NCI-H345 treated with DMSO at 0.1 percent for 48 hours (cell line): ENCODE measurements around the gene ARSB.
A peak's percentile ranks its signal among the peaks of the same experiment; 100 is the strongest.
"Not testable (repeated sequence)": the region's sequence is repeated elsewhere in the genome, so short reads cannot be mapped to it uniquely, and the experiment has no call there.

ENCODE experiments used
- DNase-seq: peaks from one replicate; lab custom pipeline; 2025; ENCODE audit not compliant: unreplicated experiment; lab: John Stamatoyannopoulos, UW

Gene ARSB

GRCh38 chr5:78907255-78907891 lies 77.7 kb downstream of the ARSB start:
- DNase-seq, result no peak

DNA sequence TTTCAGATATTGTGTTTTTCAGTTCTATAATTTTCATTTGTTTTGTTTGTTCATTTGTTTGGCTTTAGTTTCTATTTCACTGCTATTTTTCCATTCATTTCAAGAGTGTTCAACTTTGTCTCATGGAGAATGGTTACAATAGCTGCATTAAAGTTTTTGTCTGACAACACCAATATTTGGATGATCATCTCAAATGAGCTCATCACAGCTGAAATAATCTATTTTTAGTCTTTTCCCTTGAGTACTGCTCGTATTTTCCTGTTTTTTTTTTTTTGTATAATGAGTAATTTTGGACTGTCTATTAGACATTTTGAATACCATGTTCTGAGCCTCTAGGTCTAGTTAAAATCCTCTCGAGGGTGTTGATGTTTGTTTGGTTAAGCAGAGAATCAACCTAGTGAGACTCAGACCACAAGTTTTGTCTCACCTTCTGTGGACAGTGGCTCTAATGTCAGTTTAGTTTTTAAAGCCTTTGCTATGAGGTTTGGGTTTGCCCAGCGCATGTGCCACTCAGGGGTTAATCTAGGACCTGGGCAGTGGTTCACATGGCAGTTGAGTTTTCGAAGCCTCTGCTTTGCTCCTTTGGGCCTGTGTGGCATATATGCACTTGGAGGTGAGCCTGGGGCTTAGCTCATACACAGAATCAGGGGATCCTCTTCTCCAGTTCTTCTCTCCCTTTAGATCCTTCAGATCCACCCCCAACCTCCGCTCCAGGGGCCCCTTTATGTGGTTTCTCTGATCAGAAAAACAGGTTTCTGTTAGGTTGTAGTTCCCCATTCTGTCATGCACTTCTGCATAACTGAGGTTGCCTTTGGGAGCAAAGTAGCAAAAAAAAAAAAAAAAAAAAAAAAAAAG lies 79.8 kb downstream of the ARSB start:
- no peak for DNase-seq

GRCh38 chr5:78903861-78904260 lies 81.2 kb downstream of the ARSB start:
- DNase-seq, result no peak

DNA sequence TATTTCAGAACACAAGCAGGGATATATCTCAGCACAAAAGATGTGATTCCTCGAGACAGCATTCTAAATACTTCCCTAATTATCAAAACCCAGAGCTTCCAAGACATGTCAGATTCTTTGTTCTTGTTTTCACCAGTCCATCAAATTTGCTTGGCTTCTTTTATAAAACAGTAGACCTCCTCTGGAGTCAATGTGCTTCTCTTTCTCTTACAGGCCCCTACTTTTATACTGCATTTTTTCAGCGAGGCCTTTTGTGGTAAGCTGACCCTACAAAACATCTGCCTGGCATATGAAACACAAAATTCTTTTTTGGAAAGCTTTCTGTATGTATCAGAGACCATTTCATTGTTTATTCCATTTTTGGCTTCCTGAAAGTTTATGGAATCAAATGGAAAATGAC lies 81.8 kb downstream of the ARSB start:
- DNase-seq, result no peak

- peak; percentile 3 for DNase-seq
These were observed 85.2 kb downstream of the ARSB start for GRCh38 chr5:78899922-78900362.

- no peak for DNase-seq
These were observed 89.0 kb downstream of the ARSB start for GRCh38 chr5:78896132-78896531.

GRCh38 chr5:78895616-78896015 lies 89.5 kb downstream of the ARSB start:
- DNase-seq, result no peak

- no peak for DNase-seq
These were observed 91.0 kb downstream of the ARSB start for GRCh38 chr5:78893940-78894677.

DNA sequence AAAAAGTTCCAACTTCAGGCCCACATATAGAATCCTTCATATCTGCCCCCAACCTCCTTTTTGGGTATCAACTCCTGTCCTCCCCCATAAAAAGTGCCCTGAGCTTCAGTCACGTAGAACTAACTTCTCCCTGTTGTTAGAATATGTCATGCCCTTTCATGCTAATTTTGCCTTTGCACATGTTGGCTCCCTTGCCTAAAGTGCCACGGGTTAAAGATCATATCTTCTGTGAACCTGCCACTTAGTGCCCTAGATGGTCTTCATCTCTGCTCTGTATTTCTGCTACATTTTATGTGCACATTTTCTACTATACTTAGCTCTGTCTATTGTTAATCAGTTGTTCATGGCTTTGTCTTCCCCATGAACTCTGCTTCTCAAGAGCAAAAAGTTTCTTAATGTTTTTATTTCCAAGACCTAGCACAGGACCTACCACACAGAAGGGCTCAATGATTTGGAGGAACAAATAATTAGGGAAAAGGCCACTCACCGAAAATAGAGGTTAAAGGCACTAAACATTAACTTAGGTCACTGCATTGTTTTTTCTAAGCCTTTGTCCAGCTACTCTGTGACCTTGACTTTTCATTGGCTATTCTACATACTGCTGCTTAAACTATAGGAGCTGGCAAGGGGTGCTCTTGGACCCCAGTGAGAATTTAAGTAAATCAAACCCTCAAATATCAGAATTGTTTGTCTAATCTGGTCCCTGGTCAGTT lies 94.3 kb downstream of the ARSB start:
- no peak for DNase-seq

DNA sequence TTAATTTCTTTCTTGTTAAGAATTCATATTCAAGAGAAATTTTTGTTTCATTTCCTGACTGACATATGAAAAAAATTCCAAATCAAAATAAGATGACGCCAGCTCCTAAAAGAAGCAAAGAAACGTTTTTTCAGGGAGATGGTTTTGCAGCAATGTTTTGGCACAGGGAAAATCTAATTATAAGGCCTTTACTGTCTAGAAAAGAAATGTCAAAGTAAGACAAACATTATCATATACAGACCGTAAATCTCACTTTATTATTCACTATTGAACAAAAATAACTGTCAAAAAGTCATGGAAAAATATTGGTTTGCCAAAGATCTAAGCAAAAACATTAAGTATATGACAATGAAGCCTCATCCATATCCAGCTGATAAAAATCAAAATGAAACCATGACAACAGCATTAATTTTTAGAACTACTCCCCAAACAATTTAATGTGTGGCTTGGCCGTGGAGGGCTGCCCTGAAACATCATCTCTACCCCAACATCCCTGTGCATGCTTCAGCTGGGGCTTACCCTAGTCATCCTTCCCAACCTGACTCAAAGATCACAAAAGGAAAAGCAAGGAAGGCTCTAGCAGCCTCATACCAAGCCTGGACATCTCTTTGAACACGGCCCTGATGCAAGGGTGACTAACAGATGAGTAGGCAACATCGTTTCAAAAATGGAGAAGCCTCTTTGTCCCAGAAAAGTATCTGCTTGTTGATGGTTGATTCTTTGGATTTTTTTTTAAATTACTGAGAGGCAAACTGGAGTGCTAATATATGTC lies 95.6 kb downstream of the ARSB start:
- no peak for DNase-seq

DNA sequence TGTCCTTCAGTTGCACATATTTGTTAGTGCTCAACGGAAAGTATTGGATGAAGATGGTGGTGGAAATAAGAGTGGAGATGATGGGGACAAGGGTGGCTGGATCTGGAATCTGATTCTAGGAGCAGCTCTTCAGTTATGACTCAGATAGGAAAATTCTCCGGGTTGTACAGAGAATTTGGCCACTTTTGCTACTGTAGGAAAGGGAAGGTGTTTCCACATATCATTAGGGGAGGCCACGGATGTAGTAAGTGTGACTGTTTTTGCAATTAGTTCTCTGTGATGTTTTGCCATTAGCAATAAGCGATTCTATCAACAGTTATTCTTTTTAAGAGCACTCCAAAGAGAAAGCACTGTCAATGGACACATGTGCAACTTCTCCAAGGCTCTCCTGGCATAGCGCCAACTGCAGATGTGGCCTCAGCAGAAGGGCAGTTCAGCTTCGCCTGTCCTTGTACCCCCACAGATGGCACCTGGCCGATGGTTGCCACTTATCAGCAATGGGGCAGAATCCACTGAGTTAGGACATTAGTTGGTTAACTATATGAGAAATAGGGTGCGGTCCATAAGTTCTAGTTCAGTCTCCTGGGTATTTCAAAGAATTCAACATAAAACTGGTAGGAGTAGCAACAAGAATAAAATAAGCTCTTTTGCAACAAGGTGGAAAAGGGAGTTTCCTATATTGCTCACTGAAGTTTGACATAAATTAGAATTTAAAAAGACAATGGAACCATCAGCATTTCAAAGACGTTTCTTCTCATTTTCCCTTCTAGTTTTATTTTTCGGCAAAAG lies 96.3 kb downstream of the ARSB start:
- no peak for DNase-seq

DNA sequence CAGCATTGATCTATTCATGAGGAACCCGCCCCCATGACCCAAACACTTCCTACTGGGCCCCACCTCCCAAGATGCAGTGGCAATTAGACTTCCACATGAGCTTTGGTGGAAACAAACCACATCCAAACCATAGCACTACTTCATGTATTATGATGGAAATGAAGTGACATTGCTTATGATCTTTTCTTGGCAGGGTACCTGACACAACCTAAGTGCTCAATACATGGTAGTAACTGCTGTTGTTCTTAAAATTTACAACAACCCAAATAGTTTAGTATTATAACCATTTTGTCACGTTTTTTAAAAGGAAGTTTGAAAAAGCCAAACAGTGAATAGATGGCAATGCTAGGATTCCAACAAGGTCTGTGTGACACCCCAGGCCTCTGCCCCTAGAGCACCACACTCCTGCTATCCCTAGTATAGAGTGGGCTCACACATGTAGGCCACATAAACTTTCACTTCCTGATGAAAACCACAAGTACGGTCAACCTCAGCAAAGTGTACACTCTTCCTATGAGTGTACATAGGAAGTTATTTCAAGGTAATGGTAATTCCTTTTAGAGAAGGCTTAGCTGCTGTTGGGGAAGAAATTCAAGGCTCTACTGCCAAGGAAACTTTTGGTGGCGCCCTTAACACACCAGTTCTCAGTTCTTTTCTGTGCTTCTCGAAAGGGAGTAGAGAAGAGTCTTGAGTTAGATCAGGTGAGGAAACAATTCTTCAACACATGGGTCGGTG lies 97.6 kb downstream of the ARSB start:
- no peak for DNase-seq

DNA sequence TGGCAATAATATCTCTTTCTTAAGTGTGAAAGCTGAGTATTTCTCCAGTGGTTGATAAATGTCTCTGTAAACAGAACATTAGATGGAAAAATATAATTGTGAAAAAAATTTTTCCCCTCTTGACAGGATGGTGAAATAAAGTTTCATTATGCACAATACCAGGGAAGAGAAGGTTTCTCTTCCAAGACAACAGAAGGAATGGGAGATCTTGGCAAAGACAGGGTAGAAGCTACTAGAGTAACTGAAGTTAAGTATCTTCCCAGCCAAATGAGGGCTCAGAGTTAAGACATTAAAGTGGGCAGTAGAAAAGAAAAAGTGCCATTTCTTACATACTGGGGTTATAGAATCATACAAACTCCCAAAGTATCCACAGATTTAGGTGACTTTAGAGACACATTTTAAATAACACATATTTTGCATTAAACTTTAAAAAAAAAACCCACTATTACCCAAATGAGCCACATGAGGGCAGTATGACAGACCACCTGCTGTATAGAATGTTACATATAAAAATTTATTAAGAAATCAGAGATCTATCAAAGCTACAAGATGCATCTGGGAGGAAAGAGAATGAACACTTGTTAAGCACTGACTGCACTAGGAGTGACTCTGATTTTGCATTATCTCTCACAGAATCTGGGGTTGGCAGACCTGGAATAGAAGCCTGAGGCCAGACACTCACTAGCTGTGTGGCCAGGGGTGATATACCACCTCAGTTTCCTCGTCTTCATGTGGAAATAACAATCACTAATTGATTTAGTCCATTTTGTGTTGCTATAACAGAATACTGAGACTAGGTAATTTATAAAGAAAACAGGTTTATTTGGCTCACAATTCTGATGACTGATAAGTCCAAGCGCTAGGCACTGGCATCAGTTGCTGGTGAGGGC lies 98.5 kb downstream of the ARSB start:
- no peak for DNase-seq

GRCh38 chr5:78881884-78882283 lies 103.2 kb downstream of the ARSB start:
- no peak for DNase-seq

DNA sequence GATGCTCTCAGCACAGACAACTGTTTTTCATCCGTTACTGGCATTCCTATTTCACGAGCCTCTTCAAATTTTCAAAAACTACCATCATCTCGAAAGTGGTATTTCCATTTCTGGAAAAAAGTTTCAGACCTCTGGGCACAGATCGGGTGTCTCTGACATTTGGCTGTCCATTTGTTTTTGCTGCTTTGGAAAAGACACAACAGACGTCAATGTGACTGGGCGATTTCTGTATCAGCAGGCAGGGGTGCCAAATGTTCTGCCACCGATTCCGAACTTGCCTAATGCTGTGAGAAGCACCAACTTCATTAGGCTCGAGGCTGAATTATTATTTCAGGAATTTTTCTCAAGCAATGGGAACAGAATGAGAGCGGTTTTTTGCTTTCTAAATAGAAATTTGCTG lies 105.6 kb downstream of the ARSB start:
- no peak for DNase-seq

DNA sequence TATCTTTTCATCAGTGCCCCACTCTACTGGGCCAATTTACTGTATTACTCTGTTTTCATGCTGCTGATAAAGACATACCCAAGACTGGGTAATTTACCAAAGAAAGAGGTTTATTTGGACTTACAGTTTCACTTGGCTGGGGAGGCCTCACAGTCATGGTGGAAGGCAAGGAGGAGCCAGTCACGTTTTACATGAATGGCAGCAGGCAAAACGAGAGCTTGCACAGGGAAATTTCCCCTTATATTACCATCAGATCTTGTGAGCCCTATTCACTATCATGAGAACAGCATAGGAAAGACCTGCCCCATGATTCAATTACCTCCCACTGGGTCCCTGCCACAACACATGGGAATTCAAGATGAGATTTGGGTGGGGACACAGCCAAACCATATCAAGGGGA lies 119.0 kb downstream of the ARSB start:
- not testable (repeated sequence) for DNase-seq

- DNase-seq, result no peak
These were observed 126.7 kb downstream of the ARSB start for GRCh38 chr5:78858364-78858763.

DNA sequence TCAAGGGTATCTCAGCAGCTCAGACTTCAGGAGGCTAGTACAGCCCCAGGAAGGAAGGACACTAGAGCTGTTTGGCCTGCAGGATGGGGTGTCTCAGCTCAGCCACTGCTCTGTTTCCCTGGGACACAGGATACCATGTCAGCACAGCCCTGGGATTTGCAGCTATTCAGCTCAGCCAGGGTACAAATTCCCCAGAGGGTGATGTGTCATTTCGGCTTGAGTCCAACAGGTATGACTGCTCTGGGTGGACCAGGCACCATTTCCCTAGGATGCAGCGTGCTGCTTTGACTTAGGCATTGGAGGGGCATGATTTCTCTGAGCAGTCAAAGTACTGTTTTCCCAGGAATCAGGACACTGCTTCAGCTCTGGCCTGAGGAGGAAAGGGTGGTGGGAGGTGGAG lies 130.1 kb downstream of the ARSB start:
- DNase-seq, result no peak
